Measurements from ENCODE around the gene CD8B. TPM values are rescaled to one million over a fixed set of nuclear protein-coding genes. Genes with fewer than 3 reads are reported as not detected.
"Not testable (repeated sequence)": the region's sequence is repeated elsewhere in the genome, so short reads cannot be mapped to it uniquely, and the experiment has no call there.

The CD8B gene
- total RNA-seq, result not detected in 2 replicates

DNA sequence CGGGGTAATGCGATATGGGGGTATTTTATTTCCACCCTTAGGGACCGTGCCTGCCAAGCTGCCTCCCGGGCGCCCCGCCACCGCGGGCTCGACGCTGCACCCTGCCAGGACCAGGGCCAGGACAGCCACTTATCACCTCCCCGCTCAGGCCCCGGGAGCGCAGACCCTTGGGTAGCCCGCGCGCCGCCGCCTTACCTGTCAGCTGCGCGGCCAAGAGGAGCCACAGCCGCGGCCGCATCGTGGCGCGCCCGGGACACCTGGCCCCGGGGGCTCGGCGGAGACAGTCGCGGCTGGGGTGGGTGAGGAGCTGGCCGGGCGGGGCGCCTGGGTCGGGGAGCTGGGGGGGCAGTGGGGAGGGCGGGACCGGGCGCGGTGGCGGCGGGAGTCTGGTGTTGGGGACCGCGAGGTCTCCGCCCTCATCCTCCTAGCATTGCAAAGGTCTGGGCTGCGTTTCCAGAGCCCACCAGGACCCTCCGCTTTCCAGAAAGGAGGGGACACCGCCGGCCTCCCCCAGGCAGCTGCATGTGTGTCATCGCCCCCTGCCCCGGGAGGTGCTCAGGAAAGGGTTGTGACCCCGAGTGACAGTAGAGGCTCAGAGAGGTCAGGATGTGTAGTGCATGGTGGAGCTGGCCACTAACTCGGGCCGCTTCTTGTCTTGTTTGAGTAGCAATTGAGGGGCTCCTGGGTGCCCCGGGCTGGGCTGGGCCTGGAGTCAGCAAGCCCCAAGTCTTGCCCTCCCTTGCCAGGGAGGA, at the start of gene CD8B:
TSS of gene CD8B (minus strand) at position 259 of the 752 bp plus-strand sequence. CDS start at position 238, 21 bp downstream.
- not testable (repeated sequence) for DNase-seq

DNA sequence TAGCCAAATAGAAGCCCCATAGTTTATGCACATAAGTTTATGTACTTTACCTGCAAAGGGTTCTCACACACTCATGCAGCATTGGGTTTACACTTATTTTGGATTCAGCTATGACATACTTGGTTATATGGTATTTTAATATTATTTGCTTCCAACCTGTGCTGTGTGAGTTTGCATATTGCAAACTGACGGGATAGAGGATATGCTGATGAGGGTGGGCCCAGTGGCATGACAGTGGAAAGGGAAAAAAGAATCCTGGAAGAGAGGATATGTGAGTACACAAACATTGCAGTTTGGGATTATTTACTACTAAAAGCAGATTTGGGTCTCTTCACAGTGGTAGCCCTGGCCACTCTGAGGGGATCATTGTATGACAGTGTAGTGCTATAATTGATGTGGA, 44.2 kb upstream of the CD8B start:
- DNase-seq, result not testable (repeated sequence)

GRCh38 chr2:86900687-86901086, 39.0 kb upstream of the CD8B start:
- DNase-seq, result peak; percentile 14

DNA sequence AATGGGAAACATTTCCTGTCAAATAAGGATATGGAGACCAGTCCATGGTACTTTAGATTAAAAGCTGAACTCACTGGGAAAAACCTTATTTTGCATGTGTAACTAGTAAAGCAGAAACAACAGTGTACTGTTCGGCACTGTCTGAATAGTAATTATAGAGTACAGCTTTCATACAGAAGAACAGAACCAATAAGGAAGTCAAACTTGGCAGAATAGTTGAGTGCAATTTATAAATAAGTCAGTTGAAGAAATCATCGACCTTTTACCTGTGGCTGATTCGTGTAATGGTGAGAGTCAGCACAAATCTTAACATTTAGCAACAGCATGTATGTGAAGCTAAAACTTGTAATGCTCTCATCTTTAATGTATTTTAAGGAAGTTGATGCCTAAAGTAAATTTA, 24.3 kb upstream of the CD8B start:
- not testable (repeated sequence) for DNase-seq

DNA sequence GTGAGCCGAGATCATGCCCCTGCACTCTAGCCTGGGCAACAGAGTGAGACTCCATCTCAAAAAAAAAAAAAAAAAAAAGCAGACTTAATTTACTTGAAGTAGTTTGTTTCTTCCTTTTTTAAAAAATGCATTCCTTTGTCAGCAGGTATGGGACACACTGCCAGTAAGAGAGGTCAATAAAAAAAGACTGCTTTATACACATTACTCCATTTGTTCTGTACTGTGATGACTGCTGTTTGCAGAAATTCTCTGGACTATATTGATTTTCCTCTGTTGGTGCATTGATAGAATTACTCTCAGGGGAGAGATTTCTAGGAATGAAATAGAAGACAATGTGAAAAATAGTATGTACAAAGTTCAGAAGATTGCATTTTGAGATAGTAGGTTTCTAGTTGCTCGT, 21.2 kb upstream of the CD8B start:
- not testable (repeated sequence) for DNase-seq

DNA sequence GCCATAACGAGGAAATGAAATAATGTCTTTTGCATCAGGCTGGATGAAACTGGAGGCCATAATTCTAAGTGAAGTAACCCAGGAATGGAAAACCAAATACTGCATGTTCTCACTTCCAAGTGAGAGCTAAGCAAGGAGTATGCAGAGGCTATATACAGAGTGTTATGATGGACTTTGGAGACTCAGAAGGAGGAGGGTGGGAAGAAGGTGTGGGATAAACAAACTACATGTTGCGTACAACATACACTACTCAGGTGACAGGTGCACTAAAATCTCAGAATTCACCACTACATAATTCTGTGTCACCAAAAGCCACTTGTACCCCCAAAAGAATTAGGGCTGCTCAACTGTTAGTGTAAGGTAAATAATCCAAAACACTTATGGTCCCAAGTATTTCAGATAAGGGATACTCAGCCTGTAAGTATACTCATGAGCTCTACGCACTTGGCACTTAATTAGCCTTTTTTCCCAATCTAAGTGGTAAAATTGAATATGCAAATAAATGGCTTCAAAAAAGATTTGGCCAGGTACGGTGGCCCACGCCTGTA, 20.5 kb upstream of the CD8B start:
- DNase-seq, result not testable (repeated sequence)

GRCh38 chr2:86878986-86879385, 17.3 kb upstream of the CD8B start:
- not testable (repeated sequence) for DNase-seq

GRCh38 chr2:86870941-86871340, 9.3 kb upstream of the CD8B start:
- not testable (repeated sequence) for DNase-seq

DNA sequence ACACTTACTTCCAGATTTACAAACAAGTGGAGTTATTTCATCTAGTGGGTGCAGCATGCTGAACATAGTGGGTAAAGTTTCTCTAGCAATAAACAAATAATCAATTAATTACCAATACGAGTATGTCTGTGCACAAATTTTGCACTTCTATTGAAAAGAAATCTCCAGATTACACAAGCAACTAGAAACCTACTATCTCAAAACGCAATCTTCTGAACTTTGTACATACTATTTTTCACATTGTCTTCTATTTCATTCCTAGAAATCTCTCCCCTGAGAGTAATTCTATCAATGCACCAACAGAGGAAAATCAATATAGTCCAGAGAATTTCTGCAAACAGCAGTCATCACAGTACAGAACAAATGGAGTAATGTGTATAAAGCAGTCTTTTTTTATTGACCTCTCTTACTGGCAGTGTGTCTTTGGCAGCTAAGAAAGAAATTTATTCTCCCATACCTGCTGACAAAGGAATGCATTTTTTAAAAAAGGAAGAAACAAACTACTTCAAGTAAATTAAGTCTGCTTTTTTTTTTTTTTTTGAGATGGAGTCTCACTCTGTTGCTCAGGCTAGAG, 7.3 kb upstream of the CD8B start:
- DNase-seq, result not testable (repeated sequence)

GRCh38 chr2:86862380-86862703, 656 bp upstream of the CD8B start:
- DNase-seq, result not testable (repeated sequence)

- not testable (repeated sequence) for DNase-seq
Measured at GRCh38 chr2:86861175-86861574, 511 bp downstream of the CD8B start.

- not testable (repeated sequence) for DNase-seq
Measured at GRCh38 chr2:86860573-86860972, 1.1 kb downstream of the CD8B start.

GRCh38 chr2:86857688-86858087, 4.0 kb downstream of the CD8B start:
- DNase-seq, result not testable (repeated sequence)

GRCh38 chr2:86856498-86856897, 5.2 kb downstream of the CD8B start:
- not testable (repeated sequence) for DNase-seq

DNA sequence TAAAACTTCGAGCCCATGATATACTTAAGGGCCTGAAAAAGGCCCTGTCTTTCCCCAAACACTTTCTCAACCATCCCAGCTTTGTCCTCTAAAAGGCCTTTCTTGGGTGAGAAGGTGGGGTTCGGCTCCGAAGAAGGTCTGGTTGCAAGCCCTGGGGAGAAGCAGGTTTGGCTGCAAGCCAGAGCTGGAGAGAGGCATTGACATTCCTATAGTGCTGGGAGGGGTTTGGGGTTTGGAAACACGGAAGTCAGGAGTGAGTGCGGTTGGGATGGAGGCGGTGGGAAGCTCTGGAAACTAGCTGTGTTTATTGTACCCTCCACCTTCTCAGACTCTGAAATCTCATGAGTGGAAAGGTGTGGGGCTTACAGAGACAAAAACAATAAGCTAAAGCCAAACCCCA, 5.7 kb downstream of the CD8B start:
- not testable (repeated sequence) for DNase-seq

DNA sequence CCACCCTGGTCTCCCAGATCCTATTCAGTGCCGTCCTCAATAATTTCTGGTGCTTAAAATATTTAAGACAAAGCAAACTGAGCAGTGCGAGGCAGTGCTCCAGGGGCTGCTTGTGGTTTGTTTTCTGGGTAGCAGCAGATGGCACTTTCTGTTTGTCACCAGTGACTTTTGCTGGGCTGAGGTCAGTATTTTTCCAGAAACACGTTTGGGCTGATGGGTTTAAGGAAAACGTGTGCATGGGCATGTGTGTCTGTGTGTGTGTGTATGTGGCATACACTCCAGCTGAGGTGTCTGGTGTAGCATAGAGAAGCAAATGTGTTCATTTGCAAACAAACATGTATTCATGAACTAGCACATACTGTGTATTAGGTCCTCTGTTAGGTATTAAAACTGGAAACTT, 10.1 kb downstream of the CD8B start:
- DNase-seq, result not testable (repeated sequence)

GRCh38 chr2:86842607-86843234, 19.0 kb downstream of the CD8B start:
- DNase-seq, result not testable (repeated sequence)

DNA sequence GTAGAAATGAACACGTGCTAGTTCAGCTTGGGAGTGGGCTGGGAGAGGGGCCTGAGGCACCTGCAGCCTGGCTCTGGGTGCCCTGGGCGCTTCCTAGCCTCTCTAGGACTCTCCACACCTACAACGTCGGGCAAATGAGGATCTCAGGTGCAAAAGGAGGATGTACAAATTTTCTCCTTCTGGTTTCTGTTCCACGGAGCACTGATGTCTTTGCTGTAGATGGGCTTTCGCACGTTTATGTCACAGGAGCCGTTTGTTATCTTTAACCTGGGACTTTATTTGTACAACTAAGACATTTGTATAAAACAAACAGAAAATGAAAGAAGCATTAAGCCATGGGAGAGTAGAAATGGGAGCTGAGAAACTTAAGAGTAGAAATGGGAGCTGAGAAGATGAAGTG, 20.4 kb downstream of the CD8B start:
- DNase-seq, result not testable (repeated sequence)

GRCh38 chr2:86839871-86840548, 21.7 kb downstream of the CD8B start:
- not testable (repeated sequence) for DNase-seq

DNA sequence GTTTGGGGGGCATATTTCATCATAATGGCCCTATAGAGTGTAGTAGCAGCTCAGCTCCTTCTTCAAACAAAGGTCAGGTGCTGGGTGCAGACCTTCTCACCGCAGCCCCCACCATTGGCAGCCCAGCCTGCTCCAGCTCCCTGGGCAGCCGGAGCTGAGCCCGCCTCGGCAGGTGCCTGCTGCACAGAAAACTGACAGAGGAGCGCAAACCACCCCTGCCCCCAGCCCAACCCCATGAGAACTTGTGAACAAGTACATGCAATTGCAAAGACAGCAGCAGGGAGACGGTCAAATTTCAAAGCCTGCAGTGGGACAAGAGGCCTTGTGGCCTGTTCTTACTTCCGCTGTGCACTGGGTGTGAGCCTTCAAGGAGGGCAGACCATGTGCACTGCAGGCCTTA, 22.2 kb downstream of the CD8B start:
- not testable (repeated sequence) for DNase-seq

DNA sequence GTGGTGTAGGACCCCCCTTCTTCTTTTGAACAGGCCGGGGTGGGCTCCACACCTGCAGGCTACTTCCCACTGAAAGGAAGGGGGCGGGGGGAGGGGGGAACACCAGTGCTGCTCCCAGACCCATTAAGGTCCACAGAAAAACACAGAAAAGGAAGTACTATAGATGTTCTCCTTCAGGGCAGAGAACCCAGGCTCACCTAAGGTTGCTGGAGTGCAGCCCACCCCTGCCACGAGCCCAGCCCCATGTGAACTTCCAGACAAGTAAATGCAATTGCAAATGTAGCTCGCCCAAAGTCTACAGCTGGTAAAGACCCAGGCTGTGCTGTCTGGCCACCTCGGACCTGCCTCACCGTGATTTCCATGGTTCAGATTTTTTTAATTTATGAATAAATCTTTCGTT, 24.0 kb downstream of the CD8B start:
- DNase-seq, result not testable (repeated sequence)

- peak; percentile 77 for DNase-seq
Measured at GRCh38 chr2:86836915-86837695, 24.6 kb downstream of the CD8B start.

All from dermis blood vessel endothelial cell (primary cell).